GM21576 (cell line): Measurements from ENCODE around the gene TPP1.

Experiments used
- ATAC-seq: cut with Tn5 transposase; IDR thresholded peaks from one replicate; pipeline ENCODE4 v1.9.1; 2021; ENCODE audit warnings: mild to moderate bottlenecking, moderate library complexity; ENCODE audit not compliant: unreplicated experiment

Gene TPP1

GRCh38 chr11:6596239-6596877 lies 22.9 kb downstream of the TPP1 start:
- ATAC-seq, result no peak

- ATAC-seq, result no peak
These were observed 25.0 kb downstream of the TPP1 start for GRCh38 chr11:6594142-6594768.

- no peak for ATAC-seq
These were observed 31.2 kb downstream of the TPP1 start for GRCh38 chr11:6588018-6588417.

GRCh38 chr11:6587360-6587953 lies 31.8 kb downstream of the TPP1 start:
- ATAC-seq, result no peak

GRCh38 chr11:6586434-6587359 lies 32.5 kb downstream of the TPP1 start:
- no peak for ATAC-seq

GRCh38 chr11:6584528-6584927 lies 34.7 kb downstream of the TPP1 start:
- no peak for ATAC-seq

- ATAC-seq, result no peak
These were observed 35.6 kb downstream of the TPP1 start for GRCh38 chr11:6583584-6583983.

- ATAC-seq, result no peak
These were observed 39.5 kb downstream of the TPP1 start for GRCh38 chr11:6579681-6580080.

- no peak for ATAC-seq
These were observed 41.1 kb downstream of the TPP1 start for GRCh38 chr11:6578134-6578533.

- no peak for ATAC-seq
These were observed 42.5 kb downstream of the TPP1 start for GRCh38 chr11:6576471-6577373.

GRCh38 chr11:6574816-6575715 lies 44.2 kb downstream of the TPP1 start:
- ATAC-seq, result no peak

GRCh38 chr11:6572215-6572614 lies 47.0 kb downstream of the TPP1 start:
- no peak for ATAC-seq

GRCh38 chr11:6571434-6572008 lies 47.7 kb downstream of the TPP1 start:
- ATAC-seq, result no peak

GRCh38 chr11:6570691-6571427 lies 48.4 kb downstream of the TPP1 start:
- no peak for ATAC-seq

- ATAC-seq, result no peak
These were observed 49.5 kb downstream of the TPP1 start for GRCh38 chr11:6569706-6570105.

GRCh38 chr11:6568191-6568918 lies 50.9 kb downstream of the TPP1 start:
- ATAC-seq, result no peak

- ATAC-seq, result no peak
These were observed 51.9 kb downstream of the TPP1 start for GRCh38 chr11:6567371-6567745.
